GM21381 (cell line): ENCODE data around the gene SLTM.
"Not testable (repeated sequence)": the region's sequence is repeated elsewhere in the genome, so short reads cannot be mapped to it uniquely, and the experiment has no call there.

Experiments used
- ATAC-seq: cut with Tn5 transposase; IDR thresholded peaks from one replicate; pipeline ENCODE4 v1.9.1; 2021; ENCODE audit warnings: mild to moderate bottlenecking, moderate library complexity; ENCODE audit not compliant: unreplicated experiment

SLTM gene

GRCh38 chr15:58929891-58930416 lies 3.5 kb downstream of the SLTM start:
- ATAC-seq: no peak

DNA sequence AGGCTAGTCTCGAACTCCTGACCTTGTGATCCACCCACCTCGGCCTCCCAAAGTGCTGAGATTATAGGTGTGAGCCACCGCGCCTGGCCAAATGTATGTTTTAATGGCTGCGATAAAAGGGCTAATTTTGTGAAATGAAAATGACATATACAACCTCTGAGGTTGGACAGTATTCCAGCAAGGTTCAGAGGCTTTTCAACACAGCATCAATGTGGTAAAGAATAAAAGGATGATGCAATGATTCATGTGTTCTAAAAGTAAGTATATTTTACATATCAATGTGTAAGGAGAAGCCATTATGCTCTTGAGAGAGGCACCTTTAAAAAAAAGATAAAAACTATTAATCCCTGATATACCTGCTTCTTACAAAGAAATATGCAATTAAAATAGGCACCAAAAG lies 6.7 kb downstream of the SLTM start:
- no peak for ATAC-seq

DNA sequence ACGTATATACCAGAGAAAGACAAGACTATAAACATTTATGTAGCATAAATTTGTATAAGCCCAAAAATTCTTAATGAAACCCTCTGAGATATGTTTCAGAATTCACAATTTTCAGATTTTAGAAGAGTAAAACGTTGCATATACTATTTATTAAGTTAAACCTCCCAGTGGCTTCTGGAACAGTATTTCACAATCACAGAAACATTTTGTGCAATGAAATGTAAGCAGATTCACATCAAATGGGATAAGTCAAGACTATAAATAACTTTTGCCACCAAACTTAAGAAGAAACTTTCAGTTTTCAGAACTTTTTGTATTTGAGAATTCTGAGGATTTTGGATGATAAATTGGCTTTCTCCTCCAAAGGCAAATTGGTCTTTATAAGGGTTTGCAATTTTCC lies 9.2 kb downstream of the SLTM start:
- ATAC-seq: no peak

DNA sequence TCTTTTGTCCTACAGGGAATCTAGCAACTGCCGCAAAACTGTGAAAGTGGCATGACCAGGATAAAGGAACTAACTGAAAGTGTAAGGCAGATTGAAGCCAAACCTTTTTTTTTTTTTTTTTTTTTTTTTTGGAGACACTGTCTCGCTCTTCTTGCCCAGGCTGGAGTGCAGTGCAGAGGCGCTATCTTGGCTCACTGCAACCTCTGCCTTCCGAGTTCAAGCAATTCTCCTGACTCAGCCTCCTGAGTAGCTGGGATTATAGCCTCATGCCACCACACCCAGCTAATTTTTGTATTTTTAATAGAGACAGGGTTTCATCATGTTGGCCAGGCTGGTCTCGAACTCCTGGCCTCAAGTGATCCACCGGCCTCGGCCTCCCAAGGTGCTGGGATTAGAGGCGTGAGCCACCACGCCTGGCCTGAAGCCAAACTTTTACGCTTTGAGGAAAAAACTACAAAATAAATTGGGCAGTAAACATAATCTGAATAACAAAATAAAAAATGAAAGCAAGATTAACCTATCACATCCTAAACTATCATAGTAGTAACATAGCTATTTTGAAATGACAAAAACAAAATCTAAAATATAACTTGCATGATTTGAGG lies 9.7 kb downstream of the SLTM start:
- ATAC-seq: no peak

- ATAC-seq: no peak
Observed at GRCh38 chr15:58923284-58923683, 10.2 kb downstream of the SLTM start.

DNA sequence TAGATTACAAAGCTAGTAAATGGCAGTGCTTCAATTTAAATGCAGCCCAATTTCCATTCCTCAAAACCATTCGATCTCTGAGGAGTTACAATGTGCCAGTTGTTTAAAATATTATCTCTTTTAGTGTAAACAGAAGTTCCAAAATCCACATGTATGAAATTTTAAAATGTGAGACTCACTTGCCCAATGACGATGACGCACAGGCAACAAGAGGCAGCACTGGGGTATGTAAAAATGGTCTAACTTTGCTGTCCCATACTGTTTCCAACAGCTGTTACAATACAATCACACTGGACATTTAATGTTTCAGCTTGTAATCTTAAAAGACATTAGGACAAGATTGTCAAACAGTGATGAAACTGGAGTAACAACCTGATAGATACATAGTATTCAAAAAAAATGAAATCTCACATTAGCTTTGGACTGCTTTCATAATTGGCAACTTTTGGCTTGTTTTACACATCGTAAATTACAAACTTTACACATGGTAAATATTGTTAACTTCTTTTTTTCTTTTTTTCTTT lies 12.2 kb downstream of the SLTM start:
- no peak for ATAC-seq

GRCh38 chr15:58920447-58920846 lies 13.0 kb downstream of the SLTM start:
- ATAC-seq: not testable (repeated sequence)

- no peak for ATAC-seq
Observed at GRCh38 chr15:58919232-58919631, 14.2 kb downstream of the SLTM start.

GRCh38 chr15:58918239-58918638 lies 15.2 kb downstream of the SLTM start:
- ATAC-seq: no peak

GRCh38 chr15:58917613-58918129 lies 15.8 kb downstream of the SLTM start:
- ATAC-seq: not testable (repeated sequence)

- ATAC-seq: no peak
Observed at GRCh38 chr15:58916962-58917361, 16.5 kb downstream of the SLTM start.

DNA sequence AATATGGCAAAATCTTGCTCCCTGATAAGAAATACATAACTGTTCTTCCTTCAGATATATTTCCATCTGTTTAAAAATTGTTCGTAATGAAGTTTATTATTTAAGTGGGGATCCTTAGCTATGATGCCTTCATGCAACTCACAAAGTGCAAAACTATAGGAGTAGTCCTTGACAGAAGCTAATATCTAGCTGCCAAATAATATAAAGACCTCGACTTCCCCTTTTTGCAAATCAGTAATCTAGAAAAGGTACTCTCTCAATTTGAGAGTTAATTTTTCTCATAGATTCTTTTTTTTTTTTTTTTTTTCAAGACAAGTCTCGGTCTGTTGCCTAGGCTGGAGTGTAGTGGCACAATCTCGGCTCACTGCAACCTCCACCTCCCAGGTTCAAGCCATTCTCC lies 23.0 kb downstream of the SLTM start:
- no peak for ATAC-seq

GRCh38 chr15:58909616-58910015 lies 23.9 kb downstream of the SLTM start:
- no peak for ATAC-seq

DNA sequence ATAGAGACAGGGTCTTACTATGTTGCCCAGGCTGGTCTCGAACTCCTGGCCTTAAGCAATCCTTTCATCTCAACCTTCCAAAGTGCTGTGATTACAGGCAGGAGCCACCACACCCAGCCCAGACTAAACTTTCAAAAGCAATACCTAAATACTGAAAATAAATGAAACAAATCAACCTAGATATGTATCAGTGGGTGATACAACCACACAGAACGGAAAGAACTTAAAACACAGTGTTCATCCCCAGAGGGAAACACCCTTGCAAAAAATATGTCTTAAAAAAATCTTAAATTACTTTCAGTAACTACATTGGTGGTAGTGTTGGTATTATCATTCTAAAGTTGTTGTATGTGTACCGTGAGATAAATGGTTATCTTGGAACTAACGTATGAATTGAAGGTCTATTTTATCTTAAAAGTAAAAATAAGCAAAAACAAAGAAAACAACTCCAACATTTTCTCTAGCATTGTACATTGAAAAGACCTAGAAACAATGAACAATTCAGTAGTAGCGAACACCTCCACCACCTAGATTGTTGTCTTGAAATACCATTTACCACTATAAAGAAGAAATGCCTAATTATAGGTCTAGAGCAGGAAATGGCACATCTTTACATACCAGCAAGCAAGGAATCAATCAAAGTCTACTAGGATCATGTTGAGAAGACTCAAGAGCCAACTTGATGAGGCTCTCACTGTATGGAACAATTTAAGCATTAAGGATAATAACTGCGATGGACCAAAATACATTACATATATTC lies 24.7 kb downstream of the SLTM start:
- ATAC-seq: no peak

DNA sequence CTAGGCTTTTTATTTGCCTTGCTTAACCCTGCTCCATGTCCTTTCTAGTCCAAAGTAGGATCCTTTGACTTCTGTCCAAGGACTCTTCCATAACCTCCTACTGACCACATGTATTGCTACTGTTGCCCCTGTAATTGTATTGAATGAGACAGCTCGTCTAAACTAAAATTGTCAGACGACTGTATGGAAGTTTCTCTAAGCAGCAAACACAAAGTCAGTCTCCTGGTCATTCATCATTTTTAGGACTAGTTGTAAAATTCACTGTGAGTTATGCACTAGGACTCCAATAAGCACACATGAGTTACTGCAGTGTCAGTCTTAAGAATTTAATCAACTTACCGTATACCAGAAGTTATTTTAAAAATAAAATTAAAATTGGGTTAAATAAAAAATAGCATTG lies 32.8 kb downstream of the SLTM start:
- no peak for ATAC-seq

GRCh38 chr15:58898150-58898680 lies 35.3 kb downstream of the SLTM start:
- ATAC-seq: no peak

DNA sequence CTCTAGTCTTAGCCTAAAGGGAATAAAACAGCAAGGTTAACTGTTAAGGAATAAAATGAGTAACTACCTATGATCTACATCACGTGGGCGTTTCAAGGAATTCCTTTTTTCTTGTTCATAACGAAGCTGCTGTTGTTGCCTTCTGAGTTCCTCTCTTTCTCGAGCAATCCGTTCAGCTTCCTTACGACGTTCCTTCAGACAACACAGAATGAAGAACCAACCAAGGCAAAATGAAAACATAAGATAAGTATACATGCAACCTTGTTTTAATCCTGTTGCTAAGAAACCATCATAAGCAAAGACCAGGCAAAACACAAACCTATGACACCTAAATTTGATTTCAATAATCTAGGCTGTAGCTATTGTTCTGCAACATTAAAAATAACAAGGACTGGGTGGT lies 44.1 kb downstream of the SLTM start:
- no peak for ATAC-seq

- ATAC-seq: no peak
Observed at GRCh38 chr15:58886921-58887320, 46.6 kb downstream of the SLTM start.

DNA sequence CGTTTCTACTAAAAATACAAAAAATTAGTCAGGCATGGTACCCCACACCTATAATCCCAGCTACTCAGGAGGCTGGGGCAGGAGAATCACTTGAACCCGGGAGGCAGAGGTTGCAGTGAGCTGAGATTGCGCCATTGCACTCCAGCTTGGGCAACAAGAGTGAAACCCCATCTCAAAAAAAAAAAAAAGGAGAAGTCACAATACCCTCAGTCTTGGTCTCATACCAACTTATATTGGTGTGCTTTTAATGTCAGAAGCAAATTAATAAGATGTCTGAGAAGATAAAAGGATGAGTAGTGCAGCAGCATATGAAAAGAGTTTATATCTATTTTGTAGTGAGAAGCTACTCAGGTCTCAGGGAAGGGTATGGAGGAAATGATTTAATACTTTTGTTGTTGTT lies 49.6 kb downstream of the SLTM start:
- not testable (repeated sequence) for ATAC-seq

DNA sequence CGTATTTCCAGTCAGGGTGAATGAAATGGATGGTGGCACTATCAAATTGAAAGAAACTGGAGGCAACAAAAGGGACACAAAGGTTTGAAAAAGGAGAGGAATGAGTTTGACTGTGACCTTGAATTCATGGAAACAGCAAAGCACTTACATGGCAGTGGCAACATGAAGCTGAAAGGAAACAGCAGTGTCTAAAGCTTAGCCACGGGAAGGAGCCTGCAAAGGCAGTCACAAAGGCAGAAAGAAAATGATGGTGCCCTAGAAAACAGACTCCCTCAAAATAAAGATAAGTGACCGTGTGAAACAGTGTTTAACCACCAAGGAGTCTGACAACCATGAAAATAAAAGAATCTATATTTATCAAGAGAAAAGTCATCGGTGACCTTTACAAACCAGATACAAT lies 51.2 kb downstream of the SLTM start:
- ATAC-seq: no peak

- ATAC-seq: no peak
Observed at GRCh38 chr15:58880320-58880719, 53.2 kb downstream of the SLTM start.
